Immature natural killer cell (primary cell): Measurements from ENCODE around the gene NPHP1. TPM values are rescaled to one million over a fixed set of nuclear protein-coding genes. Genes with fewer than 3 reads are reported as not detected.

Experiments
- polyA plus RNA-seq, 3 donors: library from polyadenylated mRNA; unstranded; fragments of 300-500 nt; fragmentation: Illumina TruSeq; gene quantifications; one replicate each; pipeline ENCODE4 v1.2.3, GENCODE V29; 2021

The NPHP1 gene
- polyA plus RNA-seq, 3 donors from 2014 or later = not detected

Other genes with a start within 250 kb of the NPHP1 start
- gene MALL, start 89.2 kb downstream of the NPHP1 start, polyA plus RNA-seq = not detected
- 100 to 1,000 TPM in 1 of 3 donors, 10 to 100 TPM in 2; 39.7 to 114 (median 85.3) TPM for gene MTLN, start 7.5 kb upstream of the NPHP1 start, polyA plus RNA-seq